Gastroesophageal sphincter (tissue), 3 donors: ENCODE results near the gene FBXW12.

ENCODE experiments used
- POLR2A ChIP-seq, 2 donors: fragments of 450-650 bp; IDR thresholded peaks; one replicate each; pipeline ENCODE4 v1.6.1; 2017; ENCODE audit warnings: antibody characterized with exemption in 2 of 2, mild to moderate bottlenecking in 2 of 2, moderate library complexity in 1 of 2
- POLR2AphosphoS5 ChIP-seq: sonication (generic); formaldehyde crosslinking; IDR thresholded peaks from one replicate; pipeline ENCODE4 v1.6.1; 2017; ENCODE audit warnings: antibody characterized with exemption
- TF ChIP-seq, protein P1 (sequence below), 4 experiments: fragments of 200-600 bp in 2 of 4; fragments of 450-650 bp in 2 of 4; sonication (generic) in 1 of 4; IDR thresholded peaks; one replicate each; pipeline ENCODE4 v1.5.1; 2017 to 2019; ENCODE audit warnings: antibody characterized with exemption in 4 of 4, mild to moderate bottlenecking in 2 of 4, moderate library complexity in 2 of 4

DNA sequence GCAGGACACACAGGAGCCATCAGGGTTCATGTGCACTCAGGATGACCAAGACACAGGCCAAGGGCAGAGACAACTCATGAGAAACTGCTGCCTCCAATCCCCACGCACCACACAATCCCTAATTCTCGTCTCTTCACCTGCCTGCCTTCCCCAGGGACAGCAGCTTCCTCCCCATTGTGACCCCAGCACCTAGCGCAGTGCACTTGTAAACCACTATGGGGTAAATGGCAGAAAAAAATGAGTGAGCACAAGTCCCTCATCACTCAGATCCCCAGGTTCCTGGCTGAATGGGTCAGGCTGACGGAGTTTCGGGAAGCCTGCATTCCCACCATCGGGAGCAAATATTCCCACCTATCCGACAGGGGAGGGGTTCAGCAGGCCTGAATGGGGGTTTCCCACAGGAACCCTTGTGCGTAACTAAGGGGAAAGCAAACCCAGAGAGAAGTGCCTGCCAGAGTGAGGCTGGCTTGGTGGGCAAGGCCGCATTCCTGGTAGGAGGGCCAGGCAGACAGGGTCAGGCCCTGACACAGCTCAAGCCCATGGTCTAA, 39.1 kb downstream of the FBXW12 start:
- no peak for TF ChIP-seq POLR2AphosphoS5
- TF ChIP-seq, protein P1, sequence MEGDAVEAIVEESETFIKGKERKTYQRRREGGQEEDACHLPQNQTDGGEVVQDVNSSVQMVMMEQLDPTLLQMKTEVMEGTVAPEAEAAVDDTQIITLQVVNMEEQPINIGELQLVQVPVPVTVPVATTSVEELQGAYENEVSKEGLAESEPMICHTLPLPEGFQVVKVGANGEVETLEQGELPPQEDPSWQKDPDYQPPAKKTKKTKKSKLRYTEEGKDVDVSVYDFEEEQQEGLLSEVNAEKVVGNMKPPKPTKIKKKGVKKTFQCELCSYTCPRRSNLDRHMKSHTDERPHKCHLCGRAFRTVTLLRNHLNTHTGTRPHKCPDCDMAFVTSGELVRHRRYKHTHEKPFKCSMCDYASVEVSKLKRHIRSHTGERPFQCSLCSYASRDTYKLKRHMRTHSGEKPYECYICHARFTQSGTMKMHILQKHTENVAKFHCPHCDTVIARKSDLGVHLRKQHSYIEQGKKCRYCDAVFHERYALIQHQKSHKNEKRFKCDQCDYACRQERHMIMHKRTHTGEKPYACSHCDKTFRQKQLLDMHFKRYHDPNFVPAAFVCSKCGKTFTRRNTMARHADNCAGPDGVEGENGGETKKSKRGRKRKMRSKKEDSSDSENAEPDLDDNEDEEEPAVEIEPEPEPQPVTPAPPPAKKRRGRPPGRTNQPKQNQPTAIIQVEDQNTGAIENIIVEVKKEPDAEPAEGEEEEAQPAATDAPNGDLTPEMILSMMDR (IDR thresholded peaks at IDR 0.05), result no peak
- TF ChIP-seq POLR2A (IDR thresholded peaks at IDR 0.05), result no peak
